Ishikawa (cell line): Measurements from ENCODE around the gene ENTPD1.

ENCODE experiments used
- EP300 ChIP-seq: IDR thresholded peaks from 2 replicates; pipeline ENCODE4 v1.6.1; 2012; ENCODE audit warnings: borderline replicate concordance
- RAD21 ChIP-seq: IDR thresholded peaks from 2 replicates; pipeline ENCODE4 v1.6.1; 2012; ENCODE audit warnings: low read depth
- TAF1 ChIP-seq: IDR thresholded peaks from 2 replicates; pipeline ENCODE4 v1.6.1; 2012; ENCODE audit warnings: low read depth, mild to moderate bottlenecking
- TF ChIP-seq, protein P1 (sequence below): IDR thresholded peaks from 2 replicates; pipeline ENCODE4 v1.6.1; 2012; ENCODE audit warnings: low read depth, mild to moderate bottlenecking

DNA sequence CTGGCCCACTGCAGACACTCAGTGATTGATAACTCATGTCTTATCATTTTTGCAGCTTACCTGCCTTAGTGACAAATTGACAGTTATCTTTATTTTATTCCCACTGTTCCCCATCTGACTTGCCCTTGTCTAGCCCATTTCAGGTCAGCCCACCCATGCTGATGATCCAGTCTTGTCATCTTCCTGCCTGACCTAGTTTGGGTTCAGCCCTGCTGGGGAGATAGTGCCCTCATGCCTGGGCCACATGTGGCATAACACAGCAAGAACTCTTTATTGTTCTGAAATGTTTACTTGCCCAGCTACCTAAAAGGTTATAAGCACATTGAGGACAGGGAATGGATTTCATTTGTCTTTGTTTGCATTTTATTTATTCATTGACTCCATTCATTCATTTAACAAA, 75.6 kb downstream of the ENTPD1 start:
- TF ChIP-seq EP300 = no peak
- TF ChIP-seq RAD21 = no peak
- TF ChIP-seq, protein P1, sequence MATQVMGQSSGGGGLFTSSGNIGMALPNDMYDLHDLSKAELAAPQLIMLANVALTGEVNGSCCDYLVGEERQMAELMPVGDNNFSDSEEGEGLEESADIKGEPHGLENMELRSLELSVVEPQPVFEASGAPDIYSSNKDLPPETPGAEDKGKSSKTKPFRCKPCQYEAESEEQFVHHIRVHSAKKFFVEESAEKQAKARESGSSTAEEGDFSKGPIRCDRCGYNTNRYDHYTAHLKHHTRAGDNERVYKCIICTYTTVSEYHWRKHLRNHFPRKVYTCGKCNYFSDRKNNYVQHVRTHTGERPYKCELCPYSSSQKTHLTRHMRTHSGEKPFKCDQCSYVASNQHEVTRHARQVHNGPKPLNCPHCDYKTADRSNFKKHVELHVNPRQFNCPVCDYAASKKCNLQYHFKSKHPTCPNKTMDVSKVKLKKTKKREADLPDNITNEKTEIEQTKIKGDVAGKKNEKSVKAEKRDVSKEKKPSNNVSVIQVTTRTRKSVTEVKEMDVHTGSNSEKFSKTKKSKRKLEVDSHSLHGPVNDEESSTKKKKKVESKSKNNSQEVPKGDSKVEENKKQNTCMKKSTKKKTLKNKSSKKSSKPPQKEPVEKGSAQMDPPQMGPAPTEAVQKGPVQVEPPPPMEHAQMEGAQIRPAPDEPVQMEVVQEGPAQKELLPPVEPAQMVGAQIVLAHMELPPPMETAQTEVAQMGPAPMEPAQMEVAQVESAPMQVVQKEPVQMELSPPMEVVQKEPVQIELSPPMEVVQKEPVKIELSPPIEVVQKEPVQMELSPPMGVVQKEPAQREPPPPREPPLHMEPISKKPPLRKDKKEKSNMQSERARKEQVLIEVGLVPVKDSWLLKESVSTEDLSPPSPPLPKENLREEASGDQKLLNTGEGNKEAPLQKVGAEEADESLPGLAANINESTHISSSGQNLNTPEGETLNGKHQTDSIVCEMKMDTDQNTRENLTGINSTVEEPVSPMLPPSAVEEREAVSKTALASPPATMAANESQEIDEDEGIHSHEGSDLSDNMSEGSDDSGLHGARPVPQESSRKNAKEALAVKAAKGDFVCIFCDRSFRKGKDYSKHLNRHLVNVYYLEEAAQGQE = no peak
- TF ChIP-seq TAF1 = no peak
